GM18498 (cell line): ENCODE data around the gene COG1.

Experiments
- ATAC-seq: cut with Tn5 transposase; IDR thresholded peaks from one replicate; pipeline ENCODE4 v1.9.1; 2021; ENCODE audit warnings: mild to moderate bottlenecking, moderate library complexity; ENCODE audit not compliant: unreplicated experiment

Gene COG1

GRCh38 chr17:73198930-73199260 is 6.0 kb downstream of the COG1 start:
- ATAC-seq, result no peak

- no peak for ATAC-seq
Measured at GRCh38 chr17:73199751-73200317, 7.0 kb downstream of the COG1 start.

- no peak for ATAC-seq
Measured at GRCh38 chr17:73200476-73200875, 7.6 kb downstream of the COG1 start.

GRCh38 chr17:73201215-73202069 is 8.6 kb downstream of the COG1 start:
- ATAC-seq, result no peak

- ATAC-seq, result no peak
Measured at GRCh38 chr17:73203135-73203787, 10.4 kb downstream of the COG1 start.

- no peak for ATAC-seq
Measured at GRCh38 chr17:73203788-73204479, 11.1 kb downstream of the COG1 start.

GRCh38 chr17:73205459-73205961 is 12.7 kb downstream of the COG1 start:
- no peak for ATAC-seq

- no peak for ATAC-seq
Measured at GRCh38 chr17:73208139-73208827, 15.4 kb downstream of the COG1 start.

GRCh38 chr17:73209436-73209835 is 16.6 kb downstream of the COG1 start:
- no peak for ATAC-seq

- no peak for ATAC-seq
Measured at GRCh38 chr17:73210002-73210678, 17.3 kb downstream of the COG1 start.

GRCh38 chr17:73211745-73212144 is 18.9 kb downstream of the COG1 start:
- ATAC-seq, result no peak

- ATAC-seq, result peak; percentile 54
Measured at GRCh38 chr17:73214008-73214407, 21.2 kb downstream of the COG1 start.

- ATAC-seq, result no peak
Measured at GRCh38 chr17:73214851-73215250, 22.0 kb downstream of the COG1 start.

- no peak for ATAC-seq
Measured at GRCh38 chr17:73215447-73215846, 22.6 kb downstream of the COG1 start.

- no peak for ATAC-seq
Measured at GRCh38 chr17:73223626-73224230, 30.9 kb downstream of the COG1 start.

GRCh38 chr17:73224237-73224636 is 31.4 kb downstream of the COG1 start:
- ATAC-seq, result no peak

GRCh38 chr17:73224663-73225305 is 31.9 kb downstream of the COG1 start:
- no peak for ATAC-seq

- ATAC-seq, result no peak
Measured at GRCh38 chr17:73226556-73227172, 33.8 kb downstream of the COG1 start.

GRCh38 chr17:73227379-73227778 is 34.5 kb downstream of the COG1 start:
- ATAC-seq, result no peak
